Dermis microvascular lymphatic vessel endothelial cell (primary cell): ENCODE results near the gene PALD1. TPM values are rescaled to one million over a fixed set of nuclear protein-coding genes. Genes with fewer than 3 reads are reported as not detected.

Experiments used
- DNase-seq, 2 donors: peaks; one replicate each; pipeline versions ENCODE4 v3.0.0 to v3.0.0-alpha.2; 2010; ENCODE audit warnings: low read depth in 2 of 2
- total RNA-seq: library from RNA; depleted of rRNA; stranded (reverse); fragments of >200 nt; gene quantifications from 2 replicates; pipeline ENCODE4 v1.2.1, GENCODE V29; 2014

Gene PALD1
- total RNA-seq, 1 donor from 2014 or later = 177 TPM

DNA sequence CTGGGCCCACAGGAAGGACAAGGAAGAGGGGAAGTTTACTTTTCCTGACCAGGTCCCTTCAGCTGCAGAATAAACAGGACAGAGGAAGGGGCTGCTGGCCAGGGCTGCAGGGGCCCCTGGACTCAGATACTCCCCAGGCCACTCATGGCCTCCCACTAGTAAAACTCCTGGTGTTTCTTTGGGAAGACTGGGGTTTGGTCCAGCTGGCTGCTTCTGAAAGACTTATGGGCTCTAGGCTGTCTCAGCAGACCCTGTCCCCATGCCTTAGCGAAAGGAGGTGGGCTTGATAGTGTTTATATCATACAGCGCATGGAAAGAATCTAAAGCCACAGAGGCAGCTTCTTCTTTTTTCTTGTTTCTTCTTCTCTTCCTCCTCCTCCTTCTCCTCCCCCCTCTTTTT is 56.4 kb downstream of the PALD1 start:
- DNase-seq = no peak

DNA sequence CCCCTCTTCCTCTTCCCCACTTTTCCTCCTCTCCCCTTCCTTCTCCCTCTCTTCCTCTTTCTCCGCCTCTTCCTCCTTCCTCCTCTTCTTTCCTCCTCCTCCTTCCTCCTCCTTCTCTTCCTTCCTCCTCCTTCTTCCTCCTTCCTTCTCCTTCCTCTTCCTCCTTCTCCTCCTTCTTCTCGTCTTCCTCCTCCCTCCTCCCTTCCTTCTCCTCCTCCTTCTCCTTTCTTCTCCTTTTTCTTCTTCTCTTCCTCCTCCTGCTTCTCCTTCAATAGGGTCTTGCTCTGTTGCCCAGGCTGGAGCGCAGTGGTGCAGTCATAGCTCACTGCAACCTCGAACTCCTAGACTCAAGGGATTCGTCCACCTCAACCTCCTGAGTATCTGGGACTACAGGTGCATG is 56.9 kb downstream of the PALD1 start:
- DNase-seq = no peak

DNA sequence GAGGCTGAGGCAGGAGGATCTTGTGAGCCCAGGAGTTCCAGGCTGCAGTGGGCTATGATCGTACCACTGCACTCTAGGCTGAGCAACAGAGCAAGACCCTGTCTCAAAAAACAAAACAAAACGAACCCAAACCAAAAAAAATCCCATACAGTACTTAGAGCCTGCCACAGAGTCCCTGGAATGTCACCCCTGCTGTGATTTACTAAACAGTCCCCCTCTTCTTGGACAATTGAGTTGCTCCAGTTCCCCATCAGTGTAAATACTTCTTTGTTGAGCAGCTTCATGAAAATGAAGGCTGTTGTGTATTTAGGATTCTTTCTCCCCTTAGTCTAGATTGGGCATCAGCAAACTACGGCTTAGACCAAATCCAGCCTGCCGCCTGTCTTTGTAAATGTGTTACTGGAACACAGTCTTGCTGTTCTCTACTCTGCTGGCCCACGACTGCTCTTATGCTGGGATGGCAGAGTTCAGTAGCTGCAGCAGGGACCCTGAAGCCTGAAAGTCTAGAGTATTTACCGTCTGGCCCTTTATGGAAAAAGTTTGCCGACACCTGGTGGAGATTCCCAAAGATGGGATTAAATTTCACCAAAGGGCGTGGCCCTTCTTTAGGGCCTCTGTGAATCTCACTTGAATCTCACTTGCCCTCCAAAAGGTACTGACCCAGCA is 57.8 kb downstream of the PALD1 start:
- no peak for DNase-seq

DNA sequence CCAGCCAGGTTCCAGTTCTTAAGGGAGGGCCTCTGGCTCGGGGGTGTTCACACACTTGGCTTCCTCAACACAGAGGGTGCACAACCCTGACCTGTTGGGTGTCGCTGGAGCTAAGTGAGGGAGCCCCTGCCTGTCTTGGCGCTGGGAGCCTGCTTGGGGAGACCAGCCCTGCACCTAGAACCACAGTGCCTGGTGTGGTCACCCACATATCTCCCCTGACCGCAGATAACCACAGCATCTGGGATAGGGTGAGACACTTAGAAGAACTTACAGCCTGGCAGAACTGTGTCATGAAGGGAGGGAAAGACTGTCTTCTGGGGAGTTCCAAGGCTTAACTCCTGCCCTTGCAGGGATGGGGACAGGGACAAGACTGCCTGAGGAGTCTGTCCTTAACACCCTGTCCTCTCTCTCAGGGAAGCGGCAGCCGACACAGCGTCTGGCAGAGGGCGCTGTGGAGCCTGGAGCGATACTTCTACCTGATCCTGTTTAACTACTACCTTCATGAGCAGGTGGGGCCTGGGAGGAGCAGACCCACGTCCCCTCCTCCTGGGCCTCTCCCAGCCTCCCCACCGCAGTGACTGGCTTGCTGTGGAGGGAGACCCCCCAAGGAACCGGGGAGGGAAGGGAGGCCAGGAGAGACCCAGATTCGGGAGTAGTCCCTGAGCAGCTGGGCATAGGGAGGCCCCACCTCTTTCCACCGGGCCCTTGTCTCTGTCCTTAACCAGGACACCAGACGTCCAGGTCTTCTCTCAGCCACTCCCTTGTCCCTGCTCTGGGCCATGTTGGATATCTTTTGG is 59.0 kb downstream of the PALD1 start:
- peak in 1 of 2 donors; percentile 32 for DNase-seq

DNA sequence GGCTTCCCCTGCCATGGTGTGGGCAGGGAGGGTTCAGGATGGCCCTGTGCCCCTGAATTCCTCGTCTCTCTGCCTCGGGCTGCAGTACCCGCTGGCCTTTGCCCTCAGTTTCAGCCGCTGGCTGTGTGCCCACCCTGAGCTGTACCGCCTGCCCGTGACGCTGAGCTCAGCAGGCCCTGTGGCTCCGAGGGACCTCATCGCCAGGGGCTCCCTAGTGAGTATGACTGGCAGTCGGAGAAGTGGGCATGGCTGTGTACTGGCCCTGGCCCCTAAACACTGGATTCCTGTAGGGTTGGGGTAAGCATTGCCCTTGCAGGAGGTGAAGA is 59.6 kb downstream of the PALD1 start:
- DNase-seq = no peak

DNA sequence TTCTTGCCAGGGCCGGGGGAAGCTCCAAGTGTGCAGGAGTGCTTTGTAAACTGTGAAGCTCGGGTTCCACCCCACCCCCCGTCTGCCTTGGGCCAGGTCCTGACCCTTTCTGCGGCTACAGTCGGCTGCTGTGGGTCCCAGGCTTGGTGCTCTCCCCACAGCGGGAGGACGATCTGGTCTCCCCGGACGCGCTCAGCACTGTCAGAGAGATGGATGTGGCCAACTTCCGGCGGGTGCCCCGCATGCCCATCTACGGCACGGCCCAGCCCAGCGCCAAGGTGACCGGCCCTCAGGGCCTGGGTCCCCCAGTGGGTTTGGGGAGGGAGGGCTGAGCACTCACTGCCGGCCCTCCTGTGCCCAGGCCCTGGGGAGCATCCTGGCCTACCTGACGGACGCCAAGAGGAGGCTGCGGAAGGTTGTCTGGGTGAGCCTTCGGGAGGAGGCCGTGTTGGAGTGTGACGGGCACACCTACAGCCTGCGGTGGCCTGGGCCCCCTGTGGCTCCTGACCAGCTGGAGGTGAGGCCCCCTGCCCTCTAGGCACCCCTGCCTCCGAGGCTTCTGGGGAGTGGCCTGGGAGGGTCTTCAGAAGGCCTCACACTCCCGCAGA is 60.3 kb downstream of the PALD1 start:
- DNase-seq = no peak

DNA sequence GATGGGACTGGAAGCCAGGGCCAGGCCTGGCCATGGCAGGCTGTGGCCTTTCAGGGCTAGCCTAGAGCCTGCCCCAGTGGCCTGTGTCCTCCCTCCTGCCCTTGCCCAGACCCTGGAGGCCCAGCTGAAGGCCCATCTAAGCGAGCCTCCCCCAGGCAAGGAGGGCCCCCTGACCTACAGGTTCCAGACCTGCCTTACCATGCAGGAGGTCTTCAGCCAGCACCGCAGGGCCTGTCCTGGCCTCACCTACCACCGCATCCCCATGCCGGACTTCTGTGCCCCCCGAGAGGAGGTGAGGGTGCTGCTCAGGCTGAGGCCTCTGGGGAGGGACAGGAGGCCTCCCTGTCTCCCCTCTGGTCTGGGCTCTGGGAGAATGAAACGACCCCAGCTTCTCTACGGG is 60.9 kb downstream of the PALD1 start:
- no peak for DNase-seq

DNA sequence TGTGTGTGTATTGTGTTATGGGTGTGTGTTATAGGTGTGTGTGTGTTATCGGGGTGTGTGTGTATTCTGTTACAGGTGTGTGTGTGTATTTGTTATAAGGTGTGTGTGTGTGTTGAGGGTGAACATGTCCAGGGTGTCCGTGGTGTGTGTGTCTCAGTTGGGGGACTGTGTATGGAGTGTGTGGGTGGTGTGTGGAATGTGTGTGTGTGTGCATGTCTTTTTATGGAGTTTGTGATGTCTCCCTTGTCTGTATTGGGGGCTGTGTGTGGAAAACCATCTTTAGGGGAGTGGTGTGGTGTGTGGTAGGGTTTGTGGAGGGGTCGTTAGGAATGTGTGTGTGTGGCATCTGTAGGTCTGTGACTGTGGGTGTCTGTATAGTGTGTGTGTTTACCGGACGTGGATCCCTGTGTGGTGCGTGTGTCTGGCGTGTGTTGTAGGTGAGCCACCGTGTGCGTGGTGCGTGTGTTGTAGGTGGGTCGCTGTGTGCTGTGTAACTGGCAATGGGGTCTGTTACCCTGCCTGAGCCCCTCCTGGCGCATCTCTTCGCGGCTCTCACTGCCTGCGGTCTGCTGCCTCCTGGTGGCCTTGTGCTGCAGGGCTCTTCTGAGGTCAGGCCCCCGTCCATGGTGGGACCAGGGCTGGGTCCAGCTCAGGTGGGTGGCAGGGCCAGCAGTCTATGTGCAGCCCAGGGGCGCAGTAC is 61.7 kb downstream of the PALD1 start:
- peak in 1 of 2 donors; percentile 37 for DNase-seq

DNA sequence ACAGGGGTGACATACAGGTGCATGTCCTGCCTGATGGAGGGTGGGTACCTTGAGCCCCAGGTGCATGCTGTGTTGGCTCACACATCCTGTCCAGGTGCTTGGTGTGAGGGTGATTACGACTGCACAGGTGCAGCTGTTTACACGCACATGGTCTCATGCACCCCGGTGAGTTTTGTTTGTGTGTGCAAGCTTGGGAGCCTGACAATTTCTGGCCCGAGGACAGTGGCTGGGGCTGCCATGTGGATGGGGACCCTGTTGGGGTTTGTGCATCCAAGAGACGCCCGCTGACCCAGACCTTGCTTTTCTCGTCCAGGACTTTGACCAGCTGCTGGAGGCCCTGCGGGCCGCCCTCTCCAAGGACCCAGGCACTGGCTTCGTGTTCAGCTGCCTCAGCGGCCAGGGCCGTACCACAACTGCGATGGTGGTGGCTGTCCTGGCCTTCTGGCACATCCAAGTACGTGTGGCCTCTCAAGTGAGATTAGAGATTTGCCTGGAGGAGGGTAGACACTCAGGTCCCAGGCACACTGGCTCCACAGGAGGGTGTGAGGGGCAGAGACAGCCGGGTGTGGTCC is 62.3 kb downstream of the PALD1 start:
- DNase-seq = no peak

DNA sequence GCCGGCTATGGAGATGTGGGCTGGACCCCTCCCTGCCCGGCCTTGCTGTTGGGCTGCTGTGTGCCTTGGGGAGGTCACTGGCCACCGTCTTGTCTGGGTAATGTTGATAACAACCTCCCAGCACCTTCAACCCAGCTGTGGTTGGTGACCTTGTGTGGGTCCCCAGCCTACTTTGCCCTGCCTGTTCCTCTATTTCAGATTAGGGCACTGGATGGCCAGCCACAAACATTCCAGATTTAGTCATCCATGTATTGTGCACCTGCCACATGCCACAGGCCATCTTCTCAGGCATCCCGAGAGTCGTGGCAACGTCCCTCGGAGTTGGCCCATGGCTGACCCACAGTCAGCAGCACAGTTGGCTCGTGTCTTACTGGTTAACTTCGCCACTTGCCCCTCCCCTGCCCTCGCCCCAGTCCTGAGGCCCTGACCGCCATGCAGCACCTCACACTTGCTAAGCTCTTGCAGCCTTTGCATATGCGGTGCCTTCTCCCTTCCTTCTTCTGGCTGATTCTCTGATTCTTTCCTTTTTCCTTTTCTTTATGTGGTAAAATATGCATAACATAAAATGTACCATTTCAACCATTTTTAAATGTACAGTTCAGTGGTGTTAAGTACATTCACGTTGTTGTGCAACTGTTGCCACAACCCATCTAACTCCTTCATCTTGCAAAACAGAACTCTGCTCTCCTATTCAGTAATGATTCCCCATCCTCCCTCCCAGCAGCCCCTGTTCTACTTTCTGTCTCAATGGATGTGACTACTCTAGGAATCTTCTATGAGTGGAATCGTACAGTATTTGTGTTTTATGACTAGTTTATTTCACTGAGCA is 63.4 kb downstream of the PALD1 start:
- no peak for DNase-seq

DNA sequence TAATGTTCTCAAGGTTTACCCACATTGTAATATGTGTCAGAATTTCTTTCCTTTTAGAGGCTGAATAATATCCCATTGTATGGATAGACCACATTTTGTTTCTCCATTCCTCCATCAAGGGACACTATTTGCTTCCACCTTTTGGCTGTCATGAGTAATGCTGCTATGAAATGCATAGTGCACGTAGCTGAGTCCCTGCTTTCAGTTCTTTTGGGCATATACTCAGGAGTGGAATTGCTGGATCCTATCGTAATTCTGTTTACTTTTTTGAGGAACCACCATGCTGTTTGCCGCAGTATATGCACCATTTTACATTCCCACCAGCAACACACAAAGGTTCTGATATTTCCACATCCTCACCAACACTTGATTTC is 64.0 kb downstream of the PALD1 start:
- DNase-seq = peak in 1 of 2 donors; percentile 9

DNA sequence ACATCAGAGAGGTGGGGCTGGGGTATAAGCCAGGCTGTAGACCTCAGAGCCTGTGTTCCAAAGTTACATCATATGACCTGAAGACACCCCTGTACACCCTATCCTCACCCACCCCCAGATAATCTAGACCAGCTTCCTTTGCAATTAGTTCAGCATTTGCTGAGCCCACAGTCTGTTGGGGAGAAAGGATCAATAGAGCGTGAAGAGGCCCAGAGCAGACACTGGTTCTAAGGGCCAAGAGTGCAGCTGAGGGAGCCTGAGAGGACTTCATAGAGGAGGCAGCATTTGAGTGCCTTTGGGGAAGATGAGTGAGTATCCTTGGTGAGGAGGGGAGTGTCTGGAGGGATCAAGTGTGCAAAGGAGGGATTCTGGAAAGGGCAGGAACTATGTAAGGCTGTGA is 65.3 kb downstream of the PALD1 start:
- DNase-seq = no peak

DNA sequence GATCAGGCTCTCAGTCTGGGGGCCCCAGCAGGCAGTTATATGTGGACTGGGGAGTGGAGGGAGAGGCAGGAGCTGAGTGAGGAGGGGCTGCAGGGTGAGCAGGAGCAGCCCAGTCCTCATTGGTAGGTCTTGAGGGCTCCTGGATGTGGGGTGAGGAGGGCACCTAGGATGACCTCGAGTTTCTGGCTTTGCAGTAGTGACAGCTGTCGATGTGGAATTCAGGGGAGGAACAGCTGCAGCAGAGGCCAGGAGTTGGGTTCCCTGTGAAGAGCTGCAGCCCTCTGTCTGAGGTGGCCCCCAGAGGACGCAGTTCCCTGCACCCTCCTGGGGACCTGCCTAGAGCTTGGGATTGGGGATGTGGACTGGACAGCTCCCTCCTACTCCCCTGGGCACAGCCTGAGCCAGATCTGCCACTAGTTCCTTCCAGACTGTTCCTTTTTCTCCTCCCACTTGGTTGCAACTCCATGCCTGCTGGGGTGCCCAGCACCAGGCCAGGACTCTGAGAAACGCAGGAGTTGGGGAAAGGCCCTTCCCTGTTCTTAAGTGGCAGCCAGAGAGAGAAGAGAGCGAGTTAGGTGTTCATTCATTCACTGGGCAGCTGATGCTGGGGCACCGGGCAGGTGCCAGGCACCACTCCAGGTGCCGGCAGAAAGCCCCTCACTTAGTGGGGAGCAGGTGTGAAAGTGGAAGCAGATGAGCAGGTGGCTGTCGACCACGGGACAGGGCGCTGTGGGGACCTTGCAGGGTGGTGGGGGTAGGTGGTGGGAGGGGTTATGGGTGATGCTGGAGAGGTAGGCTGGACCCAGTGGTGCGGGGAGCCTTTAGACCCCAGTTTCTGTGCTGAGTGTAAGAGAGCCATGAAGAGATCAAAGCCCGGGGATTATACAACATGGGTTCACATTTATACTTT is 66.1 kb downstream of the PALD1 start:
- DNase-seq = no peak

DNA sequence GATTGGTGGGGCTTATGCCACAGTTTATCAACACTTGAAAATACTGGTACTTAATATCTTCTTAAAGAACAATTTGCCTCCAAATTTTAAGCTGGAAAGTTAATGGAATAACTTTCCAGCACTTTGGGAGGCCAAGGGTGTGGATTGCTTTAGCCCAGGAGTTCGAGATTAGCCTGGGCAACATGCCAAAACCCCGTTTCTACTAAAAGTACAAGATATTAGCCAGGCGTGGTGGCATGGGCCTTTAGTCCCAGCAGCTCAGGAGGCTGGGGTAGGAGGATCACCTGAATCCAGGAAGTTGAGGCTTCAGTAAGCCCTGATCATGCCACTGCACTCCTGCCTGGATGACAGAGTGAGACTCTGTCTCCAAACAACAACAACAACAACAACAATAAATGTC is 68.0 kb downstream of the PALD1 start:
- DNase-seq = no peak

DNA sequence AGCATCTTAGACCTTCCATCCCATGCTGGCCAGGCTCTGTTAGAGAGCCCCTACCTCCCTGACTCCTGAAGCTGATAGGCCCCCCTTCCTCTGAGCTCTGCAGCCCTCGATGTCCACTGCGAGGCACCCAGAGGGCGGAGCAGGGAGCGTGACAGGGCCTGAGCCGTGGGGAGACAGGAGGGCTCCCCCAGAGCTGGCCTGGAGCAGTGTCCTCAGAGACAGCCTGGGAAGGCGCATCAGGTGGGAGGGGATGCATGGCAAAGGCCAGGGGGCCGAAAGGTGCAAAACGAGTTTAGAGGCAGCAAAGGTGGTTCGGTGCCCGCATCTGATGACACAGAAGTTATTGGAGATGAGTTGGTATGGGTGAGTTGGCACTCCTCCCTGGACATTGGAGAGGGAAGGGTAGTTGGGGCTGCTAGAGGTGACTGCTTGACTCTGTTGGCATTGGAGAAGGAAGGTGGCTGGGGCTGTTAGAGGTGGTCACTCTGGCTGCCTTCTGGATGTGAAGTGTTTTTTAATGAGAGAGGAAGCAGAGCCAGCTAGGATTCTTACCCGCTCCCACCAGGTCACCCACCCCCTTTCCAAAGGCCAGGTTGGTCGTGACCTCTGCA is 70.9 kb downstream of the PALD1 start:
- no peak for DNase-seq

DNA sequence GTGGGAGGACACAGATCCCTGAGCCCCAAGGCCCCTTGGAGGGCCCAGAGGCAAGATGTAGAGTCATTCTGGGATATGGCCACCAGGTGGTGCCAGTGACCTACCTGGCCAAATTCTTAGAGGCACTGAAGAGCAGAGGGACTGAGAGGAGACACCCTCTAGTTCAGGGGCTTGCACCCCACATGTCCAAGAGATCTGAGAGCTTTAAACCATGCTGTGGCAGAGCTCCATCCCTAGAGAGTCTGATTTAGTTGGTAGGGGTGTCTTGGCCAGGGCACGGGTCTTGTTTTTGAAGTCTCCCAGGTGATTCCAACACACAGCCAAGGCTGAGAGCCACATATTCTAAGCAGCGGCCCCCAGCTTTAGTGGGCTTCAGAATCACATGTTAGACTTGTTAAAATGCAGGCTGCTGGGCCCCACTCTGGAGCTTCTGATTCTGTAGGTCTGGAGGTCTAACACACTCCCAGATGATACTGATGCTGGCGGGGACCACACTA is 71.4 kb downstream of the PALD1 start:
- peak; percentile 18 to 53 for DNase-seq

DNA sequence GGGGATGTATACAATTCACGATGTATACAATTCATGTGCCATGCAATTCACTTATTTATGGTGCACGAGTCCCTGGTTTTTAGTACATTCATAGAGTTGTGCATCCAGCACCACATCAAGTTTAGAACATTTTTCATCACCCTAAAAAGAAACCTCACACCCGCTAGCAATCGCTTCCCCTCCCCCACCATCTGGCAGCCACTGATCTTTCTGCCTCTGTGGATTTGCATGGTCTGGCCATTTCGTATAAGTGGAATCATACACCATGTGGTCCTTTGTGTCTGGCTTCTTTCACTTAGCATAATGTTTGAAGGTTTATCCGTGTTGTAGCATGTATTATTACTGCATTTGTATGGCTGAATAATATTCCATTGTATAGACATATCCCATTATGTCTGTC is 71.9 kb downstream of the PALD1 start:
- no peak for DNase-seq

DNA sequence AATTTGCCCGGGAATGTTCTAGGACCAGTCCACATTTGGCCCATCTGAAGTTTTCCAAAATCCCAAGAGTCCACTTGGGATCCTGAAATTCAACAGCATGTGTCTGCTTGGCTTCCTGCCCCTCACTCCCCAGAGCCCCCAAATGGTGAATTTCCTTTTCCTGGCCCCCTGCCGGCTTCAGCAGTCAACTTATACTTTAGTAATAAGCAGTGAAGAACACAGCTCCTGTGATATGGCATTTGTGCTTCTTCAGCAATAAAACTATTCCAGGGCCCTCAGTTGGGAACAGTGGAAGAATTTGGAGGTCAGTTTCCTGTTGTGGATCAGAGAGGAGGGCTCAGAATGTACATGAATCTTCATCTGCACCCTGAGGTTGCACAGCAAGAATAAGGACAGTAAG is 72.9 kb downstream of the PALD1 start:
- no peak for DNase-seq

DNA sequence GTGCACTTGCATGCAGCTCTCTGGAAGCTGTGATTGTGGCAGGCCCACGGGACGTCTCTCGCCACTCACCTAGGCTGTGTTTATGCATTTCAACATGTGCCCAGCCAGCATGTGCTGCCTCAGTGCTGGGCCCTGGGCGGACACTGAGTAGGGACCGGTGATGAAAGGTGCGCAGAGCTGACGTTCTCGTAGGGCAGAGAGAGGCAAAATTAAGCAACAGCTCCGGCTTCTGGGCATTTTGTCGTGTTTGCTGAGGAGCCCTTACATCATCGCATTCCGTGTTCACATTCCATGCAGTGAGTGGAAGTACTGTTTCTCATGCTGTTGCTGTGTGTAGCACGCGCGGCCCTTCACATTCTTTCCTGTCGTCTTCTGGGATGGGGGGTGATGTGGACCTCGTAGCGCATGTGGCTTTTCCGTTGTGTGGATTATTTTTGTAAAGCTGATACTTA is 73.4 kb downstream of the PALD1 start:
- no peak for DNase-seq
